HK-2 (cell line): ENCODE results near the gene NEBL.

ENCODE experiments used
- DNase-seq: peaks from one replicate; pipeline ENCODE4 v3.0.0-alpha.2; 2018; ENCODE audit not compliant: unreplicated experiment

NEBL gene

GRCh38 chr10:20778008-20778757, 118.9 kb downstream of the NEBL start:
- DNase-seq: no peak

- no peak for DNase-seq
Observed at GRCh38 chr10:20776384-20777118, 120.6 kb downstream of the NEBL start.

GRCh38 chr10:20771051-20771450, 126.1 kb downstream of the NEBL start:
- no peak for DNase-seq

- DNase-seq: no peak
Observed at GRCh38 chr10:20769481-20769880, 127.6 kb downstream of the NEBL start.

GRCh38 chr10:20768843-20769242, 128.3 kb downstream of the NEBL start:
- no peak for DNase-seq

GRCh38 chr10:20767028-20767427, 130.1 kb downstream of the NEBL start:
- no peak for DNase-seq

GRCh38 chr10:20765066-20765465, 132.0 kb downstream of the NEBL start:
- DNase-seq: no peak

GRCh38 chr10:20760460-20760859, 136.7 kb downstream of the NEBL start:
- no peak for DNase-seq

- DNase-seq: no peak
Observed at GRCh38 chr10:20748551-20748950, 148.6 kb downstream of the NEBL start.

GRCh38 chr10:20747782-20748181, 149.3 kb downstream of the NEBL start:
- no peak for DNase-seq

- no peak for DNase-seq
Observed at GRCh38 chr10:20746856-20747255, 150.3 kb downstream of the NEBL start.

GRCh38 chr10:20745556-20746375, 151.3 kb downstream of the NEBL start:
- DNase-seq: no peak

GRCh38 chr10:20744821-20745220, 152.3 kb downstream of the NEBL start:
- DNase-seq: no peak

- DNase-seq: no peak
Observed at GRCh38 chr10:20743942-20744341, 153.2 kb downstream of the NEBL start.

- no peak for DNase-seq
Observed at GRCh38 chr10:20742737-20743541, 154.2 kb downstream of the NEBL start.

- DNase-seq: no peak
Observed at GRCh38 chr10:20740120-20740519, 157.0 kb downstream of the NEBL start.

GRCh38 chr10:20737107-20737506, 160.0 kb downstream of the NEBL start:
- DNase-seq: no peak
